GM12891 (cell line): Measurements from ENCODE around the gene PINLYP.
"Not testable (repeated sequence)": the region's sequence is repeated elsewhere in the genome, so short reads cannot be mapped to it uniquely, and the experiment has no call there.

Source experiments
- DNase-seq: peaks from one replicate; pipeline ENCODE4 v3.0.0; 2011; ENCODE audit warnings: low spot score; ENCODE audit not compliant: insufficient read length
- FAIRE-seq: peaks from 2 replicates; lab custom pipeline; 2011; peaks lifted over from hg19 to GRCh38; lab: Jason Lieb, UNC
- PAX5 ChIP-seq: IDR thresholded peaks from 2 replicates; pipeline ENCODE4 v1.6.1; 2011; ENCODE audit warnings: low read length, moderate library complexity, mild to moderate bottlenecking; ENCODE audit not compliant: insufficient read depth, severe bottlenecking
- POLR2A ChIP-seq: IDR thresholded peaks from 2 replicates; pipeline ENCODE4 v1.6.1; 2011; ENCODE audit warnings: low read depth, low read length, control low read depth
- POLR2AphosphoS5 ChIP-seq: IDR thresholded peaks from 2 replicates; pipeline ENCODE4 v1.6.1; 2011; ENCODE audit warnings: low read depth, low read length, control low read depth
- POU2F2 ChIP-seq: IDR thresholded peaks from 2 replicates; pipeline ENCODE4 v1.6.1; 2011; ENCODE audit warnings: low read depth, mild to moderate bottlenecking, control low read depth, low read length, moderate library complexity
- SPI1 ChIP-seq: IDR thresholded peaks from 2 replicates; pipeline ENCODE4 v1.6.1; 2011; ENCODE audit warnings: low read depth, low read length, control low read depth
- TAF1 ChIP-seq: IDR thresholded peaks from 2 replicates; pipeline ENCODE4 v1.6.1; 2011; ENCODE audit warnings: low read depth, low read length, control low read depth

Gene PINLYP

DNA sequence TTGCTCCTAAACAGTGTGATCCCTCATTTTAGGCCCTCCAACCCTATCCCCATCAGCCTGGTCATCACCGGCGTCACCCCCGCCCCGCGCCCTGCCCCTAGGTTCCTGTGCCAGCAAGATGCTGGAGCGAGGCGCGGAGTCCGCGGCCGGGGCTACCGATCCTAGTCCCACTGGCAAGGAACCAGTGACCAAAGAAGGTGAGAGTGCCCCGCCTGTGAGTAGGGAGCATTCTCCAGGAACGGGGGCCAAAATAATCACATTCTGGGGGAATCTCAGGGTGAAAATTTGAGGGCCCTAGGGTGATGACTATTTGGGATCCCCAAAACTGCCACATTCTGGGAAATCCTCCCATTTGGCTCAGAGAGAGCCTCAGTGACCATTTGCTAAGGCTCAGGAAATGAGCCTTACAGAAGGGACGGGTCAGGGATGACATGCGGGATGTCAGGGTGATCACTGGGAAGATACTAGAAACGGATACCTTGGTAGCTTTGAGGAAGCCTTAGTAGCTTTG lies 41.2 kb upstream of the PINLYP start:
- TF ChIP-seq TAF1 (no peak), POLR2A (no peak), POU2F2 (no peak), PAX5 (no peak), POLR2AphosphoS5 (no peak), SPI1 (no peak)
- no peak for DNase-seq
- FAIRE-seq, result no peak

DNA sequence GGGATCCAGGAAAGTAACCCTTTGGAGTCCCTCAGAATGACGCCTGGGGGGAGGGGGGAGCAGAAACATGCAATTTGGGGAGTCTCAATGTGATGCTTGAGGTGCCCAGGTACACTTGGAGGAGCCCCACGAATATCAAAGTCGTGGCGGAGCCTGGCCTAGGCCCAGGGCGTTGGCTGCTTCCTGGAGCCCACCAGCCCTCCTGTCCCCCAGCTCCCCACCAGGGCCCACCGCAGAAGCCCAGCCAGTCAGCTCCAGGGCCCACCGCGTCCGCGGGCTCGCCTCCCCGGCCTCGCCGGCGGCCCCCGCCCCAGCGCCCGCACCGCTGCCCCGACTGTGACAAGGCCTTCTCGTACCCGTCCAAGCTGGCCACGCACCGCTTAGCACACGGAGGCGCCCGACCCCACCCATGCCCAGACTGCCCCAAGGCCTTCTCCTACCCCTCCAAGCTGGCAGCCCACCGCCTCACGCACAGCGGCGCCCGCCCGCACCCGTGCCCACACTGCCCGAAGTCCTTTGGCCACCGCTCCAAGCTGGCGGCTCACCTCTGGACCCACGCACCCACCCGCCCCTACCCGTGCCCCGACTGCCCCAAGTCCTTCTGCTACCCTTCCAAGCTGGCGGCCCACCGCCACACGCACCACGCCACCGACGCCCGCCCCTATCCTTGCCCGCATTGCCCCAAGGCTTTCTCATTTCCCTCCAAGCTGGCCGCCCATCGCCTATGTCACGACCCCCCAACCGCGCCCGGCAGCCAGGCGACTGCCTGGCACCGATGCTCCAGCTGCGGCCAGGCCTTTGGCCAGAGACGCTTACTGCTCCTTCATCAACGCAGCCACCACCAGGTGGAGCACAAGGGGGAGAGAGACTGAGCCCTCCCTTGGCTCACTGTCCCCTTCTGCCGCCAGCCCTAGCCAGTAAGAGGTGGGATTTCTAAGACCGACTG lies 40.5 kb upstream of the PINLYP start:
- FAIRE-seq, result no peak
- no peak for DNase-seq
- TF ChIP-seq TAF1, result no peak
- no peak for TF ChIP-seq PAX5
- TF ChIP-seq POU2F2, result no peak
- no peak for TF ChIP-seq SPI1
- TF ChIP-seq POLR2AphosphoS5, result no peak
- no peak for TF ChIP-seq POLR2A

DNA sequence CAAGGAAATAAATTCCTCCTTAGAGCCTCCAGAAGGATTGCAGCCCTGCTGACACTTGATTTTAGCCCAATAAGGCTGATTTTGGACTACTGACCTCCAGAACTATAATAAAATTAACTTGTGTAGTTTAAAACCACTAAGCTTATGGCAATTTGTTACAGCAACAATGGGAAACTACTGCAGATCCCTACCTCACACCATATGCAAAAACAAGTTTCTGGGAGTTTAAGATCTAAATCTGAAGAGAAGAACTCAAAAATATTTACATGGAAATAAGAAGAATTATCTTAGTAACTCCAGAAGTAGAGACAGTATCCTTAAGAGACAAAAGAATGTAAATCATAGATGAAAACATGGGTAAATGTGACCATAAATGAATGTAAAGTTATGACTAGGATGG lies 36.7 kb upstream of the PINLYP start:
- FAIRE-seq, result no peak
- TF ChIP-seq TAF1 (no peak), POLR2A (no peak), PAX5 (no peak), SPI1 (no peak), POLR2AphosphoS5 (no peak), POU2F2 (no peak)
- DNase-seq, result no peak

DNA sequence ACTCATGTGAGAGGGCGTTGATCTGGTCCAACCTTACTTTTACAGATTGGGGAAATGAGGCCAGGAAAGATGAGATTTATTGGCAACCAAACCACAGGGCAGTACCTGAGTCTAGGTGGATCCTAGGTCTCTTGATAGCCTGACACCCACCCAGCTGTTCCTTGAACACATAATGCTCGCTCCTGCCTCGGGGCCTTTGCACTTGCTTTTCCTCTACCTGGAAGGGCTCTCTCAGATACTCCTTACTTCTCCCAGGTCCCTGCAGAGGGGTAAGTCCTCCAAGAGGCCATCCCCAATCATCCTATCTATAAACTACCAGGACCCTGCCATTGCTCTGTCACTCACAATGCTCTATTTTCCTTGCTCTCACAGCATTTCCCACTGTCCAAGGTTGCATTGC lies 35.2 kb upstream of the PINLYP start:
- FAIRE-seq (no peak), DNase-seq (no peak)
- TF ChIP-seq SPI1, result no peak
- no peak for TF ChIP-seq POLR2AphosphoS5
- TF ChIP-seq TAF1, result no peak
- TF ChIP-seq PAX5, result no peak
- TF ChIP-seq POLR2A, result no peak
- no peak for TF ChIP-seq POU2F2

DNA sequence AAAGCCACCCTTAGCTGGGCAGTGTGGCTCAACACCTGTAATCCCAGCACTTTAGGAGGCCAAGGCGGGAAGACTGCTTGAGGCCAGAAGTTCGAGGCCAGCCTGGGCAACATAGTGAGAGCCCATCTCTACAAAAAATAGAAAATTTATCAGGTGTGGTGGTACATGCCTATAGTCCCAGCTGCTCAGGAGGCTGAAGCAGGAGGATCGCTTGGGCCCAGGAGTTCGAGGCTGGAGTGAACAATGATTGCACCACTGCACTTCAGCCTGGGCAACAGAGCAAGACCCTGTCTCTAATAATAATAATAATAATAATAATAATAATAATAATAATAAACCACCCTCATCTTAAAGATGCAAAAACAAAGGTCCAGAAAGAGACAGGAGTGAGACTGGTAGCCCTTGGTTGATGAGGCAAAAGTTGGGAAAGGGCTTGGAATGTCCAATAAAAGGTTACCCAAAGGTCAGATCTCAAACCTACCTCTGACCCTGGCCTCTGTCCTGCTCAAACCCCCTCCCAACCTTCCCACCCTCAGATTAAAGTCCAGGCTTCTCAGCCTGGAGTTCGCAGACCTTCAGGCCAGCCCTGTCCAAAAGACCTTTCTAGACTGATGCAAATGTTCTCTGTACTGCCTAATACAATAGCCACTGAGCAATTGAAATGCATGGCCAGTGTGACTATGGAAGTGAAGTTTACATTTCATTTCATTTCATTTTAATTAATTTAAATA lies 33.5 kb upstream of the PINLYP start:
- no peak for FAIRE-seq
- no peak for DNase-seq
- TF ChIP-seq TAF1 (no peak), PAX5 (no peak), POU2F2 (no peak), POLR2AphosphoS5 (no peak), POLR2A (no peak), SPI1 (no peak)

DNA sequence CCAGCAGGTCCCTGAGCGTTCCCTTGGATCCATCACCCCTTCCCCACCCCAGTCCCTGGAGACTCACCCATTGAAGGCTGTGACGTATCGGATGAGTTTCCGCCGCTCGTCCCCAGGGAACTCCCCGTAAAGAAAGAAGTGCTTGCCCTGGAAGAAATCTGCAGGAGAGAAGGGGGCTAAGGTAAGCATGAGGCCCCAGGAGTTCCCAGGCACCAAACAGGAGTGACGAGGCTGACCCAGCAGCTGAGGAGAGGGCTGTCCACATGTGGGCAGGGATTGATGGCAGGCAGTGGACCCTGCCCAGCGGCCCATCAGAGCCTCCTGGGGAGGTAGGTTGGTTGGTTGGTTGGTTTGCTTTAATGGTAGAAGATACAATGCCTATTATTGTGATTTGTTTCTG lies 31.5 kb upstream of the PINLYP start:
- DNase-seq (no peak), FAIRE-seq (no peak)
- no peak for TF ChIP-seq POLR2A

DNA sequence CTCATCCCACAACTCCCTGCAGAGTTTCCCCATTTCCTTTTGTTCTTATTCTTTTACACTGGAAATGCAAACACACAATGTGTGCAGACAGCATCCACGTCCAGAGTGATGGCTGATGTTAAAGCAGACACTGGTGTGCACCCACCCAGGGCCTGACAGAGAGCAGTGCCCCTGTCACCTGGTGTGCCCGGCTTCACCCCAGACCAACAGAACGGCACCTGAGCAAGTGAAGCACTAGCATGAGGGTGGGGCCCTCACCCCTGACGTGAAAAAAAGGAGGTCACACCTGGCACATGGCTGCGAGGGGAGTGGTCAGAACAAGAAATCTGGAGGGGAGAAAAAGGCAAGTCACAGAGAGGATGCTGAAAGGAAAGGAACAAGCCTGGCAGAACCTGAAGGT lies 30.3 kb upstream of the PINLYP start:
- no peak for TF ChIP-seq POU2F2
- TF ChIP-seq PAX5, result no peak
- TF ChIP-seq POLR2AphosphoS5, result no peak
- no peak for TF ChIP-seq POLR2A
- no peak for TF ChIP-seq TAF1
- TF ChIP-seq SPI1, result no peak
- no peak for DNase-seq
- no peak for FAIRE-seq

DNA sequence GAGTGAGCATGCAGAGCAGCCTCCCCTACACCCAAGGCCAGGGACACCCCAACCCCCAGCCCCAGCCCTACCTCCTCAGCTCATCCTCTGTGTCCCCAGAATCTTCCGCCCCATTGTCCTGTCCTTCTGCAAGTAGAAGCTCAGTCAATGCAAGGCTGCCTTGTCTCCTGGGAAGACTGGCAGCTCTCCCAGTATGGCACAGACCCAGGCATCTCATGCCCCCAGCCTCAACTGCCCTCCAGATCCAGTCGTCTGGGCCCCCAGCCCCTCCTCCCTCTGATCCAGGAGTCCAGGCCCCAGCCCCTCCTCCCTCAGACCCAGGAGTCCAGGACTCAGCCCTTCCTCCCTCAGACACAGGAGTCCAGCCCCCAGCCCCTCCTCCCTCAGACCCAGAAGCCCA lies 29.6 kb upstream of the PINLYP start:
- TF ChIP-seq POLR2A, result no peak
- TF ChIP-seq SPI1, result no peak
- no peak for TF ChIP-seq PAX5
- no peak for TF ChIP-seq POLR2AphosphoS5
- no peak for TF ChIP-seq POU2F2
- TF ChIP-seq TAF1, result no peak
- FAIRE-seq (no peak), DNase-seq (no peak)

DNA sequence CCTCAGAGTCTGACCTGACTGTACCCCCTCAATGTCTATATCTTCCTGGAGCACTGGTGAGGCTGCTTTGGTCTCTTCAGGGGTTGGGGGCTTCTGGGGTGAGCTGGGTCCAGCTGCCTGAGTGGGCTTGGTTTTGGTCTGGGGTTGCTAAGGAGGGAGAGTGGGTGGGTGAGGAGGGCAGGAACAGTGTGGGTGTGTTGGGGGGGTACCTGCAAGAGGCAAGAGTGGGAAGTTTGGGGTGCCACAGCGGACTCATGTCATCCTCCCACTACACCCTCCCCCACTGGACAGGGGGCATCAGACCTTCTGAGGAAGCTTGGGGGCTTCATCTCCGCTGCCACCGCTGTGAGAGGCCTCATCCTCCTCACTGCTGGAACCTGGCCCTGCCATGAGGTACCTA lies 29.0 kb upstream of the PINLYP start:
- DNase-seq, result no peak
- FAIRE-seq, result no peak
- TF ChIP-seq SPI1 (no peak), PAX5 (no peak), POLR2A (no peak), POU2F2 (no peak), TAF1 (no peak), POLR2AphosphoS5 (no peak)

DNA sequence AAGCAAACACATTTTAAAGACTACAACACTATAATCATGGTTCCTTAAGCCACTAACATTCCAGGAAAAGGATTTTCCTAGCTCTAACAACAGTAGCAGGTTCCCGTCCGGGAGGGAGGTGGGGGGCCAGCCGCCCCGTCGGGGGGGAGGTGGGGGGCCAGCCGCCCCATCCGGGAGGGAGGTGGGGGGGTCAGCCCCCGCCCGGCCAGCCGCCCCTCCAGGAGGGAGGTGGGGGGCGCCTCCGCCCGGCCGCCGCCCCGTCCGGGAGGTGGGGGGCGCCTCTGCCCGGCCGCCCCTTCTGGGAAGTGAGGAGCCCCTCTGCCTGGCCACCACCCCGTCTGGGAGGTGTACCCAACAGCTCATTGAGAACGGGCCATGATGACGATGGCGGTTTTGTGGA lies 27.7 kb upstream of the PINLYP start:
- not testable (repeated sequence) for DNase-seq, FAIRE-seq
